Daoy (cell line): ENCODE measurements around the gene DENND10. TPM values are rescaled to one million over a fixed set of nuclear protein-coding genes. Genes with fewer than 3 reads are reported as not detected.
"Not testable (repeated sequence)": the region's sequence is repeated elsewhere in the genome, so short reads cannot be mapped to it uniquely, and the experiment has no call there.

Experiments
- DNase-seq: peaks from one replicate; pipeline ENCODE4 v3.0.0-alpha.2; 2015; ENCODE audit warnings: low read depth
- total RNA-seq: library from RNA; depleted of rRNA; stranded (reverse); fragments of >200 nt; shearing (Covaris generic); gene quantifications from 2 replicates; pipeline ENCODE4 v1.2.3, GENCODE V29; 2014

DENND10 gene
- total RNA-seq, 1 experiment from 2014 or later = 36.2 TPM

DNA sequence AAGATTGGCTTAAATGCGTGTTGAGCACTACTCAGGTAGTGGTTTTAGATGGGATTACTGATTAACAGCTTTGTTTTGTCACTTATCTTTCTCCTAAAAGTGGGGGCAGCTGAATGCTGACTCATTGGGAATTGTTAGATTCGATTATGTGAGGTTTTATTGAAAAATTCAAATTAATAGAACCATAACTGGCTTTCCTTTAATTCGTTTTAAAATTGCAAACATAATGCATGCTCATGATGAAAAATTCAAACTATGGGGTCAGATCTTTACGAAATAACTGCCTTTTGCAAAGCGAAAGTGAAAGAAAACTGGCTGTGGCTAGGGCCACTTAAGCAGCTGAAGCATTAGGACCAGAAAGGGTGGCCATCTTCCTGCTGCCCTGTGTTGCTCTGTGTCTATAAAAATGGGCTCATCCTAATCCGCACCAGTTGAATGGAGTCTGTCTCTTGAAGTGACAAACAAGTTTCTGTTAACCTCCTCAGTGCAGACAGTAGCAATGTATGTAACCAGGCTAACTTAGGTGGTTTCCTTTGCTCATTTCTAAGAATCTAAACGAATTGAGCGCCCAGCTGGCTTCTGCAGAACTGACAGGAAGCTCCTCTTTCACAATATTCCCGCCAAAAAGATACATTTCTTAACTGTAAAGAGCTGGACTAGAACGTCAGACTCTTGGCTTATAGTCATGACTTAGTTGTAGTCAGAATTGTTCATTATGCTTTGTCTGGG, 27.8 kb downstream of the DENND10 start:
- DNase-seq = peak; percentile 61

GRCh38 chr10:119132521-119133345, 28.8 kb downstream of the DENND10 start:
- DNase-seq = no peak

GRCh38 chr10:119133949-119134348, 30.0 kb downstream of the DENND10 start:
- no peak for DNase-seq

GRCh38 chr10:119135513-119135881, 31.6 kb downstream of the DENND10 start:
- DNase-seq = no peak

DNA sequence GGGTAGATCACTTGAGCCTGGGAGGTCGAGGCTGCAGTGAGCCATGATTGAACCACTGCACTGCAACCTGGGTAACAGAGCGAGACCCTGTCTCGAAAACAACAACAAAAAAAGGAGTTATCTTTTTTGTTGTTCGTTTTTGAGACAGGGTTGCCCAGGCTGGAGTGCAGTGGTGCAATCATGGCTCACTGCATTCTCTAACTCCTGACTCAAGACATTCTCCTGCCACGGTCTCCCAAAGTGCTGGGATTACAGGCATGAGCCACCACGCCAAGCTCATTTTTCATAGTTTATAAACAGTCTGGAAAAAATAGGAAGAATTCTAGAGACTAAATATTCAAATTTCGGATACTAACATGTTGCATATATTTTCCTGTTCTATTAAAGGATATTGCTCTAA, 32.2 kb downstream of the DENND10 start:
- no peak for DNase-seq

- not testable (repeated sequence) for DNase-seq
Measured at GRCh38 chr10:119137878-119138277, 34.0 kb downstream of the DENND10 start.

GRCh38 chr10:119138346-119139306, 34.7 kb downstream of the DENND10 start:
- no peak for DNase-seq

GRCh38 chr10:119139464-119140067, 35.7 kb downstream of the DENND10 start:
- DNase-seq = peak; percentile 60

DNA sequence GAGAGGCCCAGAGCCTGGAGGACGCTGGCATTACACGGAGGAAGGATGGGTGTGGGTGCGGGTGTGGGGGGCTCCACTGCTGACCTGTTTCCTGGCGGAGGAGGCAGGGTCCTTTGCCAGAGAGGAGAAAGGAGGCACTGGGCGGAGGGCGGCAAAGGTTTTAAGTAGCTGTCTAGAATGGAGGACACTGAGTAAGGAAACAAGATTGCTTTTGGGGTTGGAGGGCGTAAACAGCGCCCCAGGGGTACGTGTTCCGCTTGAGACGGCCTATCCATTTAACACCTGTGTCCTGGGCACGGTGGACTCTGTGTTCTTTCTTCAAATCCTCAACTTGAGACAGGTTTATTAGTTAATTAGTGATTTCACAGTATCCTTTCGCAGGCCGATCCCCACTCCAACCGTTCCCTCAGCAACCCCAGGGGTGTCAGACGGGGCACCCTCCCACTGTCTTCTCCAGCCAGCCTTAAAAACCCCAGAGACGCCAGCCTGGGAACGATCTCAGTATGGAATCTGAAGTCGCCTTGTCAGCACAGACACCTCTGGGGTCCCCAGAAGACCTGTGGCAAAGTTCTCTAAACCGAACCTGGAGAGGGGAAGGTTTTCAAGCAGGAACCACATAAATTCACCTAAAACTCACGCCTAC, 36.8 kb downstream of the DENND10 start:
- DNase-seq = no peak

GRCh38 chr10:119143657-119144056, 39.7 kb downstream of the DENND10 start:
- no peak for DNase-seq

- DNase-seq = no peak
Measured at GRCh38 chr10:119149157-119149556, 45.2 kb downstream of the DENND10 start.

DNA sequence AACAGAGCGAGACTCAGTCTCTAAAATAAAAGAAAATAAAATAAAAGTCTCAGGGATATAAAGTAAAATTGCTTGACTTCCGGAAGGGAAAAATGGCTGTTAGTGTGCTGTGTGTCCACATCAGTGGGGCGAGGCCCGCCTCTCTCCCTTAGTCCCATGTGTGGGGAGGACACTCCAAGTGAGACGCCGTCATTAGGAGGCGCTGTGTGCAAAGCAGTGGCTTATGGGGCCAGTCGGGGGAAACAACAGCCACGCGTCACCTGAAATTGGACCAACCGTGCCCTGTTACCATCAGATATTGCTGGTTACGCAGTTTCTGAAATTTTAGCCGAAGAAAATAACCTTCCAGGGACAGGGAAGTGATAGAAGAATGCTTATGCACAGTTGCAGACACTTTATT, 45.8 kb downstream of the DENND10 start:
- DNase-seq = no peak

DNA sequence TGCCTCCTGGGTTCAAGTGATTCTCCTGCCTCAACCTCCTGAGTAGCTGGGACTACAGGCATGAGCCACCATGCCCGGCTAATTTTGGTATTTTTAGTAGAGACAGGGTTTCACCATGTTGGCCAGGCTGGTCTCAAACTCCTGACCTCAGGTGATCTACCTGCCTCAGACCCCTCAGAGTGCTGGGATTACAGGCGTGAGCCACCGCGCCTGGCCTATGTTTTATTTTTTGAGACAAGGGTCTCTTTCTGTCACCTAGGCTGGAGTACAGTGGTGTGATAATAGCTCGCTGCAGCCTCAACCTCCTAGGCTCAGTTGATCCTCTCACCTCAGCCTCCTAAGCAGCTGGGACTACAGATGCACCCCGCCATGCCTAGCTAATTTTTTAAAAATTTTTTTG, 47.7 kb downstream of the DENND10 start:
- DNase-seq = not testable (repeated sequence)

GRCh38 chr10:119153041-119153440, 49.1 kb downstream of the DENND10 start:
- DNase-seq = no peak

DNA sequence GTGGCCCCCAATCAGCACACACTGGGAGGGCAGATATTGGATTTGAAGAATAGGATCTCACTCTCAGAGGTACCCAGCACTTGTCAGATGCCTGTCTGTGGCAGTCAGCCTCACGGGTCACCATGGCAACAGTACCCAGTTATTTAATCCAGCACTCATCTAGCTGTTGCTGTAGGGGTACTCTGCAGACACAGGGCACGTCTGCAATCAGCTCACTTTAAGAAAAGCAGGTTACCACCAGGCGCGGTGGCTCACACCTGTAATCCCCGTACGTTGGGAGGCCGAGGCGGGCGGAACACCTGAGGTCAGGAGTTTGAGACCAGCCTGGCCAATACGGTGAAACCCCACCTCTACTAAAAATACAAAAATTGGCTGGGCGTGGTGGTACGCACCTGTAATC, 49.7 kb downstream of the DENND10 start:
- no peak for DNase-seq

DNA sequence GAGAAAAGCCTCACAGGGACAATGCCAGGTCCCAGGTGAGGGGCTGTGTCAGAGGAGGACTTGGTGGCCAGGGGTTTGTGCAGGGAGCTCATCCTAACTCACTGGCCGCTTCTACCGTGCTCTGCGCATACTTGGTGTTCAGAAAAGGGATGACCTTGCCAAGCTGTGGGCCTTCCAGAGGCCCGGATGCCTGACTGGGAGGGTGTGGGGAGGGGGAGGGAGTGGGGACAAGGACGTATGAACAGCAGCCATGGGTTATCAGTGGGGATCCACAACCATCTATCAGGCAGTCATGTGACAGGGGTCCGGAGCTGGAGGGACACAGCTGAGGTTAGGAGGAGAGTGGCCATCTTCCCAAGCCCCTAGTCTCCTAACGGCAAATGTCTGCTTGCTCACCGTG, 55.4 kb downstream of the DENND10 start:
- DNase-seq = no peak

DNA sequence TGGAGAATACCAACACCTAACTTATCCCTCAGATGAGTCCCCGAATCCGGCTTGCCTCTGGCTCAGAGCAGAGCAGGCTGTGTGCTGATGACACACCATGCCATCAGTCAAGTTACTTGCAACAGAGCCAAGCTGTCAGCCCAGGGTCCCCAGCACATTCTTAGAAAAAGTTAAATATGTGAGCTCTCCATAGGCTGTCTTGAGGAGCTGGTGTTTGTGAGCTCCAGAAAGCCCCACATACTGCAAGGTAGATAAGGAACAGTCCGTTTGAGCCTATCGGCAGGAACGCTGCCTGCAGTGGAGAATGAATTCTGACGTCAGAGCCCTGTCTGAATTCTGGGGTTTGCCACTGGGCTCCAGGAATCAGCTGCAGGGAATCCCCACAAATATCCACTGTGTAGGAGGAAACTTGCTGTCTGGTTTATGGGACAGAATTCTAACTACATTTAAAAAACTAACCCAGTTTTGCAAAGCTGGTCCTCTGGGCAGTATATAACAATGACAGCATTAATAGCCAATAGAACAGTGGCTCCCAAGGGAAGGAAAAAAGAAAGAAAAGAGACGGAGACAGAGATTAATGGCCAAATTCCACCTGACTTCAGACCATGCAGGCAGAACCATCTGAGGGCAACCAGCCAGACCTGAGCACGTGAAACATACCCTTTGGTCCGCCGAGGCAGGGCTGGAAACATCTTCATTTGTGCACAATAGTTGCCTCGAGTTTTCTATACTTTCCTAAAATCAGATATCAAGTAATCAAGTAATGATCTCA, 58.0 kb downstream of the DENND10 start:
- DNase-seq = peak; percentile 37

DNA sequence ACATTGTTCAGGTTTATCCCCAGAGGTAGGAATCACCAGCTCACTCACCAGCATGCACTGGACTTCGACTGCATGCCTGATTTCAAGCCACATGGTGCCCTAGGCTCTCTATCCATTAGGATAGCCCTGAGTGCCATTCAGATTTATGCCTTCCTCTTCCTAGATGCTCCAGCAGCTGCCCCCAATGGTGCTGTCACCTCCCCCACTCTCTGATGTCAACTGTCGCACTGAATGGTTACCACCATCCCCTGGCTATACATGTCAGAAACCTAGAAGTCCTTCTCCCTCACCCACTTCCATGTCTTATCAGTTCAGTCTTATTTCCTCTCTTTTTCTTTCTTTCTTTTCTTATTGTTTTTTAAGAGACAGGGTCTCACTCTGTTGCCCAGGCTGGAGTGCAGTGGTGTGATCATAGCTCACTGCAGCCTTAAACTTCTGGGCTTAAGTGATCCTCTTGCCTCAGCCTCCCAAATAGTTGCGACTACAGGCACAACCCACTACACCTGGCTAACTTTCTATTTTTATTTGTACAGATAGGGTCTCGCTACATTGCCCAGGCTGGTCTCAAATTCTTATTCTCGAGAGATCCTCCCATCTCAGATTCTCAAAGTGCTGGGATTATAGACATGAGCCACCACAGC, 58.7 kb downstream of the DENND10 start:
- no peak for DNase-seq

GRCh38 chr10:119165171-119166117, 61.5 kb downstream of the DENND10 start, which contains the start of gene SFXN4:
Gene SFXN4, minus strand, starts transcription at chr10:119165714. Its CDS starts 67 bp downstream, at chr10:119165647.
- peak; percentile 67 for DNase-seq
